PC-9 (cell line): ENCODE data around the gene SNCAIP. TPM values are rescaled to one million over a fixed set of nuclear protein-coding genes. Genes with fewer than 3 reads are reported as not detected.
A peak's percentile ranks its signal among the peaks of the same experiment; 100 is the strongest.

ENCODE experiments used
- BruUV-seq: library from RNA; stranded (reverse); fragments of 400-500 nt; replicated peaks from 2 replicates; lab custom pipeline; 2021; lab: Mats Ljungman, UMichigan
- CTCF ChIA-PET: fragments of 300-600 bp; sonication (Branson Sonifier 250); formaldehyde crosslinking; loops from one replicate; lab custom pipeline; 2022; ENCODE audit warnings: antibody characterized with exemption; lab: Charles Lee
- POLR2A ChIA-PET: fragments of 300-600 bp; sonication (Branson Sonifier 250); formaldehyde crosslinking; loops from one replicate; lab custom pipeline; 2022; ENCODE audit warnings: antibody characterized with exemption; ENCODE audit not compliant: unreplicated experiment; lab: Charles Lee
- DNase-seq, 2 experiments: peaks; one replicate each; pipeline versions ENCODE4 v3.0.0 to v3.0.0-alpha.2; 2015 to 2022; ENCODE audit warnings: mixed read lengths in 1 of 2
- H2AFZ ChIP-seq: fragments of 200-600 bp; sonication (generic); 2 replicates; pipeline ENCODE4 v1.8.1; 2017; ENCODE audit warnings: antibody characterized with exemption
- H3F3A ChIP-seq: fragments of 200-600 bp; sonication (generic); 2 replicates; pipeline ENCODE4 v1.8.1; 2017; ENCODE audit warnings: antibody characterized with exemption, mild to moderate bottlenecking, low read depth; ENCODE audit not compliant: insufficient read depth
- H3K27ac ChIP-seq: fragments of 200-600 bp; sonication (generic); 2 replicates; pipeline ENCODE4 v1.6.1; 2016; ENCODE audit warnings: mixed run types
- H3K27me3 ChIP-seq: fragments of 200-600 bp; sonication (generic); 2 replicates; pipeline ENCODE4 v1.6.1; 2016; ENCODE audit warnings: low read depth, mixed run types; ENCODE audit not compliant: insufficient read depth
- H3K36me3 ChIP-seq: fragments of 200-600 bp; sonication (generic); 2 replicates; pipeline ENCODE4 v1.6.1; 2016; ENCODE audit warnings: low read depth, mixed run types
- H3K4me1 ChIP-seq: fragments of 200-600 bp; sonication (generic); replicated peaks from 2 replicates; pipeline ENCODE4 v1.6.1; 2016; ENCODE audit warnings: mixed run types; ENCODE audit not compliant: insufficient read depth
- H3K4me2 ChIP-seq: fragments of 200-600 bp; sonication (generic); 2 replicates; pipeline ENCODE4 v1.6.1; 2017; ENCODE audit warnings: mixed run types
- H3K4me3 ChIP-seq: fragments of 200-600 bp; sonication (generic); 2 replicates; pipeline ENCODE4 v1.6.1; 2016; ENCODE audit warnings: mixed run types
- H3K79me2 ChIP-seq: fragments of 200-600 bp; sonication (generic); 2 replicates; pipeline ENCODE4 v1.6.1; 2017; ENCODE audit warnings: low read depth, mixed run types
- H3K9me2 ChIP-seq: fragments of 200-600 bp; sonication (generic); 2 replicates; pipeline ENCODE4 v1.8.1; 2017; ENCODE audit warnings: mild to moderate bottlenecking; ENCODE audit not compliant: insufficient read depth
- H3K9me3 ChIP-seq: fragments of 200-600 bp; sonication (generic); 2 replicates; pipeline ENCODE4 v1.8.1; 2016; ENCODE audit warnings: low read depth; ENCODE audit not compliant: insufficient read depth
- H4K20me1 ChIP-seq: fragments of 200-600 bp; sonication (generic); 2 replicates; pipeline ENCODE4 v1.8.1; 2017; ENCODE audit not compliant: insufficient read depth
- CTCF ChIP-seq: fragments of 200-600 bp; sonication (generic); conservative IDR thresholded peaks from 2 replicates; pipeline ENCODE4 v1.6.1; 2017; ENCODE audit warnings: mixed run types, antibody characterized with exemption, mild to moderate bottlenecking, moderate library complexity
- EZH2 ChIP-seq: fragments of 200-600 bp; sonication (generic); IDR thresholded peaks from 2 replicates; pipeline ENCODE4 v1.8.0; 2017; ENCODE audit warnings: antibody characterized with exemption, low read depth
- intact Hi-C: fragments of 100-400 bp; cut with micrococcal nuclease; formaldehyde crosslinking; loops from one replicate; pipeline ENCODE4 v1.10.0; 2022; ENCODE audit not compliant: unreplicated experiment
- total RNA-seq: library from RNA; stranded (reverse); gene quantifications from 2 replicates; pipeline ENCODE4 v1.2.3, GENCODE V29; 2021

The SNCAIP gene
- total RNA-seq, 1 experiment from 2014 or later: not detected

GRCh38 chr5:122494109-122494508, 182.1 kb downstream of the SNCAIP start:
- H4K20me1 ChIP-seq: no peaks in the 10 kb centered on the region
- no peak overlapping the region for H3K27ac ChIP-seq
- TF ChIP-seq EZH2 (no peak), CTCF (no peak)
- no peaks in the 10 kb centered on the region for H3K9me3 ChIP-seq
- POLR2A ChIA-PET: no interaction called here
- H3K4me1 ChIP-seq: no peaks in the 10 kb centered on the region
- intact Hi-C loops: no loop called here
- no peak for DNase-seq
- no peaks in the 10 kb centered on the region; the same call in 1 of the 2 replicates for H3K9me2 ChIP-seq
- H3K4me2 ChIP-seq: no peak overlapping the region
- no peaks in the 10 kb centered on the region for H3F3A ChIP-seq
- no peak overlapping the region for H3K4me3 ChIP-seq
- H3K27me3 ChIP-seq: no peaks in the 10 kb centered on the region
- H3K36me3 ChIP-seq: no peaks in the 10 kb centered on the region
- no peak overlapping the region for H2AFZ ChIP-seq
- H3K79me2 ChIP-seq: no peaks in the 10 kb centered on the region
- BruUV-seq: no TSS peak
- CTCF ChIA-PET: no interaction called here

DNA sequence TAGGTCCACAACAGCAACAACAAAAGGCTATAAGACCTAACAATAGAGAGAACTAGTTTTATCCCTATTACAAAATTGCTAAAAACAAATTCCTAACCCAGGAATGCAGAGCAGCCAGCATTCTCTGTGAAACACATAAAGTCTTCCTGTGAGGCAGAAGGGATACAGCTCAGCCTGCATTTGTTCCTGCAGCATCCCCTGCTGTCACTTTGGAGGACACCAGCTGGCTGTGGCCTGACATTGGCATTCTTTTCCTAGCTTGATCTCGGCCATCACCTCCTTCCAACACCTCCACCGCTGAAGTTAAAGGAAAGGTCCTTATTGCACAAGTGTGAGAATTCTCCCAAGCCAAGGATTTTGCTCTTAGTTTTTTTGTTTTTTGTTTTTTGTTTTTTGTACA, 186.1 kb downstream of the SNCAIP start:
- BruUV-seq: no TSS peak
- POLR2A ChIA-PET: interaction anchor here (0.7 kb wide), 1 partner anchor 932 kb away, joined by 5 read pairs; no protein-coding TSS in a partner anchor

GRCh38 chr5:122499585-122499984, 187.5 kb downstream of the SNCAIP start:
- Histone ChIP-seq H2AFZ (no peak overlapping the region), H3K4me3 (no peak overlapping the region), H3K9me3 (no peaks in the 10 kb centered on the region), H3K9me2 (no peaks in the 10 kb centered on the region; the same call in 1 of the 2 replicates), H3K27me3 (no peaks in the 10 kb centered on the region), H3K36me3 (no peaks in the 10 kb centered on the region), H3K4me2 (no peak overlapping the region), H3K79me2 (no peaks in the 10 kb centered on the region), H3K27ac (no peak overlapping the region), H4K20me1 (no peaks in the 10 kb centered on the region), H3K4me1 (no peaks in the 10 kb centered on the region), H3F3A (no peaks in the 10 kb centered on the region)
- no peak for TF ChIP-seq CTCF
- TF ChIP-seq EZH2: no peak
- no peak for DNase-seq
- ChIA-PET CTCF (interaction anchor here (0.6 kb wide), 1 partner anchor 727 kb away, joined by 3 read pairs; no protein-coding TSS in a partner anchor), POLR2A (no interaction called here)
- intact Hi-C loops: no loop called here
- BruUV-seq: no TSS peak

More for the DNA sequence above, 186.1 kb downstream of the SNCAIP start:
- intact Hi-C loops: no loop called here
- CTCF ChIA-PET: no interaction called here
- Histone ChIP-seq H3K9me3 (no peaks in the 10 kb centered on the region), H2AFZ (no peak overlapping the region), H3K36me3 (no peaks in the 10 kb centered on the region), H3F3A (no peaks in the 10 kb centered on the region), H3K4me3 (no peak overlapping the region), H3K9me2 (no peaks in the 10 kb centered on the region; the same call in 1 of the 2 replicates), H3K79me2 (no peaks in the 10 kb centered on the region), H3K4me1 (no peaks in the 10 kb centered on the region), H3K4me2 (no peak overlapping the region), H4K20me1 (no peaks in the 10 kb centered on the region), H3K27ac (no peak overlapping the region), H3K27me3 (no peaks in the 10 kb centered on the region)
- no peak for DNase-seq
- TF ChIP-seq EZH2 (no peak), CTCF (peak; percentile 42)
